GM21619 (cell line): ENCODE data around the gene LRP1B.
A peak's percentile ranks its signal among the peaks of the same experiment; 100 is the strongest.

Source experiments
- ATAC-seq: cut with Tn5 transposase; IDR thresholded peaks from one replicate; pipeline ENCODE4 v1.9.1; 2021; ENCODE audit not compliant: unreplicated experiment

The LRP1B gene

GRCh38 chr2:142131010-142131669 is at the start of gene LRP1B:
Gene LRP1B, minus strand, starts transcription at chr2:142131016. Its CDS starts 287 bp downstream, at chr2:142130729.
- ATAC-seq, result peak; percentile 55

GRCh38 chr2:142179686-142180085 is 48.9 kb upstream of the LRP1B start:
- ATAC-seq, result no peak

- ATAC-seq, result no peak
Observed at GRCh38 chr2:142178604-142179003, 47.8 kb upstream of the LRP1B start.

- no peak for ATAC-seq
Observed at GRCh38 chr2:142176941-142177340, 46.1 kb upstream of the LRP1B start.

- no peak for ATAC-seq
Observed at GRCh38 chr2:142175813-142176338, 45.1 kb upstream of the LRP1B start.

- ATAC-seq, result no peak
Observed at GRCh38 chr2:142174176-142174575, 43.4 kb upstream of the LRP1B start.

- ATAC-seq, result no peak
Observed at GRCh38 chr2:142170847-142171246, 40.0 kb upstream of the LRP1B start.

- ATAC-seq, result peak; percentile 98
Observed at GRCh38 chr2:142165790-142166189, 35.0 kb upstream of the LRP1B start.

GRCh38 chr2:142153601-142154000 is 22.8 kb upstream of the LRP1B start:
- no peak for ATAC-seq

- ATAC-seq, result no peak
Observed at GRCh38 chr2:142150453-142150852, 19.6 kb upstream of the LRP1B start.

GRCh38 chr2:142144547-142144946 is 13.7 kb upstream of the LRP1B start:
- no peak for ATAC-seq

GRCh38 chr2:142142595-142142994 is 11.8 kb upstream of the LRP1B start:
- no peak for ATAC-seq

- no peak for ATAC-seq
Observed at GRCh38 chr2:142140434-142140845, 9.6 kb upstream of the LRP1B start.

- ATAC-seq, result no peak
Observed at GRCh38 chr2:142139384-142139783, 8.6 kb upstream of the LRP1B start.

GRCh38 chr2:142136571-142136970 is 5.8 kb upstream of the LRP1B start:
- ATAC-seq, result no peak

GRCh38 chr2:142134911-142135310 is 4.1 kb upstream of the LRP1B start:
- ATAC-seq, result no peak

GRCh38 chr2:142130111-142131009 is 456 bp downstream of the LRP1B start:
- ATAC-seq, result no peak

- ATAC-seq, result no peak
Observed at GRCh38 chr2:142128105-142128504, 2.7 kb downstream of the LRP1B start.

GRCh38 chr2:142127248-142127647 is 3.6 kb downstream of the LRP1B start:
- no peak for ATAC-seq

- ATAC-seq, result no peak
Observed at GRCh38 chr2:142124706-142125105, 6.1 kb downstream of the LRP1B start.

- ATAC-seq, result no peak
Observed at GRCh38 chr2:142119347-142119746, 11.5 kb downstream of the LRP1B start.

GRCh38 chr2:142112757-142113221 is 18.0 kb downstream of the LRP1B start:
- no peak for ATAC-seq
